Vagina (tissue), 2 donors: Measurements from ENCODE around the gene GABBR1. TPM values are rescaled to one million over a fixed set of nuclear protein-coding genes. Genes with fewer than 3 reads are reported as not detected.

Experiments
- DNase-seq, 2 donors: peaks; one replicate each; pipeline ENCODE4 v3.0.0-alpha.2; 2017; ENCODE audit errors: extremely low spot score in 2 of 2
- H3K27ac ChIP-seq: fragments of 200-600 bp; sonication (generic); one replicate; pipeline ENCODE4 v1.5.1; 2019
- H3K27me3 ChIP-seq: fragments of 200-600 bp; sonication (generic); one replicate; pipeline ENCODE4 v1.5.1; 2019
- H3K36me3 ChIP-seq, 2 donors: fragments of 200-600 bp; sonication (generic); one replicate each; pipeline ENCODE4 v1.5.1; 2017 to 2019
- H3K4me1 ChIP-seq: fragments of 200-600 bp; sonication (generic); one replicate; pipeline ENCODE4 v1.5.1; 2019
- H3K4me3 ChIP-seq, 2 donors: fragments of 200-600 bp; sonication (generic); 1 replicate in 1 of 2; 2 replicates in 1 of 2; pipeline ENCODE4 v1.5.1; 2016 to 2019
- H3K9me3 ChIP-seq: fragments of 200-600 bp; sonication (generic); one replicate; pipeline ENCODE4 v1.5.1; 2019
- CTCF ChIP-seq, 3 experiments: fragments of 450-650 bp in 2 of 3; fragments of 200-600 bp in 1 of 3; sonication (generic) in 1 of 3; IDR thresholded peaks; one replicate each; pipeline ENCODE4 v1.5.1; 2017 to 2019; ENCODE audit warnings: antibody characterized with exemption in 3 of 3, mild to moderate bottlenecking in 2 of 3, moderate library complexity in 2 of 3
- POLR2A ChIP-seq, 2 donors: fragments of 450-650 bp; IDR thresholded peaks; one replicate each; pipeline ENCODE4 v1.6.1; 2017; ENCODE audit warnings: antibody characterized with exemption in 2 of 2, mild to moderate bottlenecking in 2 of 2, moderate library complexity in 2 of 2
- POLR2AphosphoS5 ChIP-seq, 2 donors: sonication (generic); formaldehyde crosslinking; IDR thresholded peaks; one replicate each; pipeline ENCODE4 v1.9.0; 2017; ENCODE audit warnings: antibody characterized with exemption in 2 of 2, mild to moderate bottlenecking in 2 of 2, low read depth in 1 of 2; ENCODE audit not compliant: insufficient read depth in 1 of 2
- intact Hi-C: fragments of 100-400 bp; cut with DNase I; formaldehyde crosslinking; loops from one replicate; pipeline ENCODE4 v1.15.1; 2023
- total RNA-seq: library from RNA; depleted of rRNA; stranded (reverse); fragments of >200 nt; gene quantifications from one replicate; pipeline ENCODE4 v1.2.3, GENCODE V29; 2016

GABBR1 gene
- total RNA-seq, 1 donor from 2014 or later = 58.4 TPM

- Histone ChIP-seq H3K36me3 (no peaks in the 10 kb centered on the region), H3K27me3 (no peaks in the 10 kb centered on the region), H3K4me1 (no peaks in the 10 kb centered on the region), H3K4me3 (no peak overlapping the region), H3K9me3 (no peaks in the 10 kb centered on the region), H3K27ac (no peak overlapping the region)
- peak; percentile 65 to 91 for DNase-seq
- TF ChIP-seq CTCF (IDR thresholded peaks at IDR 0.05) = no peak
- no peak for TF ChIP-seq POLR2AphosphoS5 (IDR thresholded peaks at IDR 0.05; ENCODE audit: insufficient read depth in 1 of 2, low read depth in 1 of 2)
- TF ChIP-seq POLR2A (IDR thresholded peaks at IDR 0.05) = no peak
- intact Hi-C loops = no loop called here
Observed at GRCh38 chr6:29519291-29520010, 113.5 kb downstream of the GABBR1 start.

GRCh38 chr6:29517728-29518440 lies 115.1 kb downstream of the GABBR1 start:
- no peak for TF ChIP-seq CTCF (IDR thresholded peaks at IDR 0.05)
- TF ChIP-seq POLR2AphosphoS5 (IDR thresholded peaks at IDR 0.05; ENCODE audit: insufficient read depth in 1 of 2, low read depth in 1 of 2) = no peak
- TF ChIP-seq POLR2A (IDR thresholded peaks at IDR 0.05) = no peak
- Histone ChIP-seq H3K9me3 (no peaks in the 10 kb centered on the region), H3K36me3 (no peaks in the 10 kb centered on the region), H3K4me1 (no peaks in the 10 kb centered on the region), H3K27ac (no peak overlapping the region), H3K4me3 (no peak overlapping the region), H3K27me3 (no peaks in the 10 kb centered on the region)
- peak in 1 of 2 donors; percentile 64 for DNase-seq
- intact Hi-C loops = no loop called here

GRCh38 chr6:29517245-29517644 lies 115.7 kb downstream of the GABBR1 start:
- Histone ChIP-seq H3K4me1 (no peaks in the 10 kb centered on the region), H3K9me3 (no peaks in the 10 kb centered on the region), H3K27me3 (no peaks in the 10 kb centered on the region), H3K27ac (no peak overlapping the region), H3K4me3 (no peak overlapping the region), H3K36me3 (no peaks in the 10 kb centered on the region)
- DNase-seq = peak in 1 of 2 donors; percentile 69
- intact Hi-C loops = no loop called here
- TF ChIP-seq POLR2AphosphoS5 (IDR thresholded peaks at IDR 0.05; ENCODE audit: insufficient read depth in 1 of 2, low read depth in 1 of 2) (no peak), CTCF (IDR thresholded peaks at IDR 0.05) (no peak), POLR2A (IDR thresholded peaks at IDR 0.05) (no peak)

DNA sequence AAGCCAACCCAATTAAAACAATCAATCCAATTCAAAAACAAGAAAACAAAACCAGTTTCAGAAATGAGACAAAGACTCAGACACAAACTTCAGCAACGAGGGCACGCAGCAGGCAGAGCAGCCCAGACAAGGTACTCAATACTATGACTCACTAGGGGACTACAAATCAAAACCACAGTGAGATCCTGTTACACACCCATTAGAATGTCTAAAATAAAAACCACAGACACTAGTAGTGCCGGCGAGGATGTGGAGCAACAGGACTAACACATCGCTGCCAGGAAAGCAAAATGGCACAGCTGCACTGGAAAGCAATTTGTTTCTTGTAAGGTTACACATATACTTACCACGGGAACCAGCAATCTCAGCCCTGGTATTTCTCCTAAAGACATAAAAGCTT lies 116.9 kb downstream of the GABBR1 start:
- intact Hi-C loops = no loop called here
- TF ChIP-seq POLR2AphosphoS5 (IDR thresholded peaks at IDR 0.05; ENCODE audit: insufficient read depth in 1 of 2, low read depth in 1 of 2) (no peak), POLR2A (IDR thresholded peaks at IDR 0.05) (no peak), CTCF (IDR thresholded peaks at IDR 0.05) (no peak)
- H3K9me3 ChIP-seq = no peaks in the 10 kb centered on the region
- H3K4me1 ChIP-seq = no peaks in the 10 kb centered on the region
- no peak overlapping the region for H3K4me3 ChIP-seq
- peak in 1 of 2 donors; percentile 6 for DNase-seq
- H3K27me3 ChIP-seq = no peaks in the 10 kb centered on the region
- H3K27ac ChIP-seq = no peak overlapping the region
- H3K36me3 ChIP-seq = no peaks in the 10 kb centered on the region
